ENCODE results near the gene DNER. TPM values are rescaled to one million over a fixed set of nuclear protein-coding genes. Genes with fewer than 3 reads are reported as not detected.

Gene DNER
- total and polyA plus RNA-seq, 2 experiments from 2014 or later = 4.7 to 8.8 TPM

- TF ChIP-seq REST (IDR thresholded peaks at IDR 0.05; ENCODE audit: unreplicated experiment) = no peak
- no peak for TF ChIP-seq POLR2AphosphoS5 (IDR thresholded peaks at IDR 0.05; ENCODE audit: low read depth)
- no peak for TF ChIP-seq STAT1 (IDR thresholded peaks at IDR 0.05; ENCODE audit: unreplicated experiment)
- TF ChIP-seq ETS1 (IDR thresholded peaks at IDR 0.05) = no peak
- TF ChIP-seq CREB1 (CRISPR knock-in tag; IDR thresholded peaks at IDR 0.05; ENCODE audit: low read depth) = no peak
- TF ChIP-seq JUNB (IDR thresholded peaks at IDR 0.05; ENCODE audit: unreplicated experiment) = no peak
- no peak for TF ChIP-seq EZH2 (IDR thresholded peaks at IDR 0.05; ENCODE audit: low read depth, unreplicated experiment)
- TF ChIP-seq EZH2phosphoT487 (IDR thresholded peaks at IDR 0.05; ENCODE audit: unreplicated experiment) = no peak
- no peak for TF ChIP-seq ZNF331 (CRISPR knock-in tag; IDR thresholded peaks at IDR 0.05; ENCODE audit: low read depth)
- no peak for TF ChIP-seq ZNF114 (CRISPR knock-in tag; IDR thresholded peaks at IDR 0.05)
- no peak for TF ChIP-seq ZNF462 (CRISPR knock-in tag; IDR thresholded peaks at IDR 0.05)
- H3K4me1 ChIP-seq (ENCODE audit: insufficient read depth) = no peaks in the 10 kb centered on the region
- no peak overlapping the region for H3K27ac ChIP-seq (ENCODE audit: low read depth)
- no peaks in the 10 kb centered on the region for H4K20me1 ChIP-seq (replicated peaks; ENCODE audit: insufficient read depth)
- Mint-ChIP-seq H3K9me3 (no peaks in the 10 kb centered on the region), H3K27ac (no peak overlapping the region), H3K4me1 (no peaks in the 10 kb centered on the region; the same call in 2 of the 3 replicates), H3K4me3 (no peak overlapping the region), H3K27me3 (ENCODE audit: insufficient read depth, low read depth, poor library complexity) (no peaks in the 10 kb centered on the region), H3K36me3 (ENCODE audit: low read depth) (no peaks in the 10 kb centered on the region)
- no peak overlapping the region for H3K4me2 ChIP-seq
- H2AFZ ChIP-seq = no peak overlapping the region
- no peaks in the 10 kb centered on the region for H3K9me2 ChIP-seq (ENCODE audit: insufficient read depth)
- H3F3A ChIP-seq (replicated peaks; ENCODE audit: low read depth) = no peaks in the 10 kb centered on the region
- H3K79me2 ChIP-seq (replicated peaks; ENCODE audit: insufficient read depth) = no peaks in the 10 kb centered on the region
- DNase-seq (ENCODE audit: low spot score) (no peak), ATAC-seq (no peak)
- H3K36me3 ChIP-seq (ENCODE audit: insufficient read depth) = no peaks in the 10 kb centered on the region
- H3K4me3 ChIP-seq = no peak overlapping the region
- H3K27me3 ChIP-seq (ENCODE audit: insufficient read depth) = no peaks in the 10 kb centered on the region
Observed at GRCh38 chr2:229642371-229642770, 72.0 kb downstream of the DNER start.

Data from GM23338 (cell line).